OCI-LY7 (cell line): Measurements from ENCODE around the gene MIER2. TPM values are rescaled to one million over a fixed set of nuclear protein-coding genes. Genes with fewer than 3 reads are reported as not detected.

Experiments used
- BruUV-seq: library from RNA; stranded (reverse); fragments of 400-500 nt; replicated peaks from 2 replicates; lab custom pipeline; 2021; lab: Mats Ljungman, UMichigan
- CTCF ChIA-PET: fragments of 300-600 bp; sonication (Branson Sonifier 250); formaldehyde crosslinking; loops from one replicate; lab custom pipeline; 2022; ENCODE audit warnings: antibody characterized with exemption; ENCODE audit not compliant: unreplicated experiment; lab: Charles Lee
- POLR2A ChIA-PET: fragments of 300-600 bp; sonication (Branson Sonifier 250); formaldehyde crosslinking; loops from one replicate; lab custom pipeline; 2022; ENCODE audit warnings: antibody characterized with exemption; lab: Charles Lee
- DNase-seq: peaks from one replicate; pipeline ENCODE4 v3.0.0-alpha.2; 2015; ENCODE audit warnings: low spot score
- H2AFZ ChIP-seq: fragments of 200-600 bp; sonication (generic), shearing (Covaris generic); 2 replicates; pipeline ENCODE4 v1.6.1; 2014; ENCODE audit warnings: mild to moderate bottlenecking, antibody characterized with exemption, low read length, moderate library complexity
- H3K27ac ChIP-seq: fragments of 200-600 bp; sonication (generic); 2 replicates; pipeline ENCODE4 v1.5.1; 2014; ENCODE audit warnings: mixed run types, low read depth, mild to moderate bottlenecking, moderate library complexity, low read length, inconsistent platforms; ENCODE audit not compliant: poor library complexity, severe bottlenecking
- H3K36me3 ChIP-seq: fragments of 200-600 bp; sonication (generic); 2 replicates; pipeline ENCODE4 v1.6.1; 2014; ENCODE audit warnings: mild to moderate bottlenecking, antibody characterized with exemption, low read length, moderate library complexity, mixed read lengths; ENCODE audit not compliant: insufficient read depth
- H3K4me1 ChIP-seq: fragments of 200-600 bp; sonication (generic); 2 replicates; pipeline ENCODE4 v1.5.1; 2014; ENCODE audit warnings: mild to moderate bottlenecking, low read length; ENCODE audit not compliant: insufficient read depth, poor library complexity, severe bottlenecking
- H3K4me2 ChIP-seq: fragments of 200-600 bp; sonication (generic); 2 replicates; pipeline ENCODE4 v1.6.1; 2014; ENCODE audit warnings: mild to moderate bottlenecking, low read length
- H3K4me3 ChIP-seq: fragments of 200-600 bp; sonication (generic); 2 replicates; pipeline ENCODE4 v1.5.1; 2014; ENCODE audit warnings: mild to moderate bottlenecking, low read depth, low read length; ENCODE audit not compliant: poor library complexity, severe bottlenecking
- H3K79me2 ChIP-seq: fragments of 200-600 bp; sonication (generic); 2 replicates; pipeline ENCODE4 v1.6.1; 2016; ENCODE audit warnings: low read depth, mild to moderate bottlenecking, low read length, moderate library complexity, mixed read lengths; ENCODE audit not compliant: insufficient read depth
- H3K9me2 ChIP-seq: fragments of 200-600 bp; sonication (generic); 2 replicates; pipeline ENCODE4 v1.6.1; 2016; ENCODE audit warnings: mild to moderate bottlenecking, low read length, mixed read lengths; ENCODE audit not compliant: insufficient read depth
- H3K9me3 ChIP-seq: fragments of 200-600 bp; sonication (generic); 2 replicates; pipeline ENCODE4 v1.6.1; 2014; ENCODE audit warnings: mild to moderate bottlenecking, mixed run types, low read length, mixed read lengths
- H4K20me1 ChIP-seq: fragments of 200-600 bp; sonication (generic); 2 replicates; pipeline ENCODE4 v1.6.1; 2014; ENCODE audit warnings: mild to moderate bottlenecking, antibody characterized with exemption, low read length, moderate library complexity, mixed read lengths; ENCODE audit not compliant: insufficient read depth
- EZH2phosphoT487 ChIP-seq: fragments of 200-600 bp; sonication (generic); IDR thresholded peaks from 2 replicates; pipeline ENCODE4 v1.6.1; 2018; ENCODE audit warnings: low read depth, borderline replicate concordance, mild to moderate bottlenecking, mixed run types, antibody characterized with exemption, low read length, moderate library complexity, mixed read lengths
- intact Hi-C: fragments of 100-400 bp; cut with micrococcal nuclease; formaldehyde crosslinking; loops from one replicate; pipeline ENCODE4 v1.10.0; 2022; ENCODE audit not compliant: unreplicated experiment
- total RNA-seq, 2 experiments: library from RNA; depleted of rRNA in 1 of 2; stranded (reverse); fragments of >200 nt in 1 of 2; shearing (Covaris generic) in 1 of 2; gene quantifications; 2 replicates each; pipeline ENCODE4 v1.2.3, GENCODE V29; 2014 to 2022
- TF ChIP-seq, protein P1 (sequence below): fragments of 200-600 bp; sonication (generic); conservative IDR thresholded peaks from 2 replicates; pipeline ENCODE4 v1.5.1; 2014; ENCODE audit warnings: mild to moderate bottlenecking, antibody characterized with exemption, low read length, moderate library complexity, mixed read lengths

Gene MIER2
- total RNA-seq, 2 experiments from 2014 or later, result 29.1 to 30.2 TPM

DNA sequence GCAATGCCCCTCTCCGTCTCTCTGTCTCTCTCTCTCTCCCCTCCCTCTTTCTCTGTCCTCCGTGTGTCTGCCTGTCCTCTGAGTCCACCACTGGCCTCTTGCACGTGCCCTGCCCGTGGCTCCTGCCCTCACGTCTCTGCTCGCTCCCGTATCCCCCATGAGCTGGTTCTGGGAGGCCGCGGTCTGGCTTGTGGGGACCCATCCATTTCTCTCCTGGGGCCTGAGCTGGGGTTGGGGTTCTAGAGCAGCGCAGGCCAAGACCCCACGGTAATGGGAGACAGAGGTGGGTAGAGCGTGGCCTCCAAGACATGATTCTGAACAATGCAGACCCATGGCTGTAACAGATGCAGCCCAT is 45.3 kb upstream of the MIER2 start:
- no TSS peak for BruUV-seq
- H4K20me1 ChIP-seq, result no peaks in the 10 kb centered on the region

DNA sequence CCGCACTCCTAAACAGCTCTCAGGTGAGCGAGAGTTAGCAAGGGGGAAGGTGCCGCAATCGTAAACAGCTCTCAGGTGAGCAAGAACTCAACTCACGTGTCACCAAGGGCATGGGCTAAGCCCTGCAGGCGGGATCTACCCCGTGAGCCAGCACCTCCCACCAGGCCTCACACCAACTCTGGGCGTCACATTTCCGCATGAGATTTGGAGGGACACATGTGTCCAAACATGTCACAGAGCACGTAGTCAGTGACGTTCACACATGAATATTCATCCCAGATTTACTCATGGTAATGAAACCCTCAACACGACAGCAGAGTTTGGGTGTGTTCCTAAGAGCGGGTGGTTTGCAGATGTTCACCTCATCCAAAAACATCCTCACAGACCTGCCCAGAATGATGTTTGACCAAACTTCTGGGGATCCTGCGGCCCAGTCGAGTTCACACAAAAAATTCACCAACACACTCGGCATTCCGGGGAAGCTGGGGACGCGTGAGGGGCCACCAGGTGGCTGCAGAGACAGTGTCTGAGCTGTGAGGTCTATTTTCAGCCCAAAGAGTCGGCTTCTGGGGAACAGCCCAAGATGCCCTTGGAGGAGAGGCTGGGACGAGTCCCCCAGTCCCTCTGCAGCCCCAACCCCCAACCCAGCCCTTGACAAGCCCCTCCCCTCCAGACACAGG is 44.8 kb upstream of the MIER2 start:
- Histone ChIP-seq H3K36me3 (no peaks in the 10 kb centered on the region), H3K9me2 (no peaks in the 10 kb centered on the region), H4K20me1 (no peaks in the 10 kb centered on the region), H3K4me3 (no peak overlapping the region), H3K79me2 (no peaks in the 10 kb centered on the region), H3K4me1 (peaks cover 13% of the 10 kb centered on the region), H3K9me3 (no peaks in the 10 kb centered on the region), H3K27ac (no peak overlapping the region), H3K4me2 (no peak overlapping the region), H2AFZ (no peak overlapping the region)
- intact Hi-C loops, result no loop called here
- CTCF ChIA-PET, result no interaction called here
- BruUV-seq, result no TSS peak
- TF ChIP-seq, protein P1, sequence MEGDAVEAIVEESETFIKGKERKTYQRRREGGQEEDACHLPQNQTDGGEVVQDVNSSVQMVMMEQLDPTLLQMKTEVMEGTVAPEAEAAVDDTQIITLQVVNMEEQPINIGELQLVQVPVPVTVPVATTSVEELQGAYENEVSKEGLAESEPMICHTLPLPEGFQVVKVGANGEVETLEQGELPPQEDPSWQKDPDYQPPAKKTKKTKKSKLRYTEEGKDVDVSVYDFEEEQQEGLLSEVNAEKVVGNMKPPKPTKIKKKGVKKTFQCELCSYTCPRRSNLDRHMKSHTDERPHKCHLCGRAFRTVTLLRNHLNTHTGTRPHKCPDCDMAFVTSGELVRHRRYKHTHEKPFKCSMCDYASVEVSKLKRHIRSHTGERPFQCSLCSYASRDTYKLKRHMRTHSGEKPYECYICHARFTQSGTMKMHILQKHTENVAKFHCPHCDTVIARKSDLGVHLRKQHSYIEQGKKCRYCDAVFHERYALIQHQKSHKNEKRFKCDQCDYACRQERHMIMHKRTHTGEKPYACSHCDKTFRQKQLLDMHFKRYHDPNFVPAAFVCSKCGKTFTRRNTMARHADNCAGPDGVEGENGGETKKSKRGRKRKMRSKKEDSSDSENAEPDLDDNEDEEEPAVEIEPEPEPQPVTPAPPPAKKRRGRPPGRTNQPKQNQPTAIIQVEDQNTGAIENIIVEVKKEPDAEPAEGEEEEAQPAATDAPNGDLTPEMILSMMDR, result no peak
- TF ChIP-seq EZH2phosphoT487, result no peak
- DNase-seq, result no peak
- POLR2A ChIA-PET, result no interaction called here

More for the DNA sequence above, 45.3 kb upstream of the MIER2 start:
- TF ChIP-seq EZH2phosphoT487, result no peak
- TF ChIP-seq, protein P1, result no peak
- Histone ChIP-seq H3K27ac (no peak overlapping the region), H3K9me2 (no peaks in the 10 kb centered on the region), H3K79me2 (no peaks in the 10 kb centered on the region), H2AFZ (no peak overlapping the region), H3K9me3 (no peaks in the 10 kb centered on the region), H3K4me3 (no peak overlapping the region), H3K4me1 (peaks cover 8% of the 10 kb centered on the region), H3K36me3 (no peaks in the 10 kb centered on the region), H3K4me2 (no peak overlapping the region)
- intact Hi-C loops, result no loop called here
- DNase-seq, result no peak
- ChIA-PET POLR2A (no interaction called here), CTCF (no interaction called here)

DNA sequence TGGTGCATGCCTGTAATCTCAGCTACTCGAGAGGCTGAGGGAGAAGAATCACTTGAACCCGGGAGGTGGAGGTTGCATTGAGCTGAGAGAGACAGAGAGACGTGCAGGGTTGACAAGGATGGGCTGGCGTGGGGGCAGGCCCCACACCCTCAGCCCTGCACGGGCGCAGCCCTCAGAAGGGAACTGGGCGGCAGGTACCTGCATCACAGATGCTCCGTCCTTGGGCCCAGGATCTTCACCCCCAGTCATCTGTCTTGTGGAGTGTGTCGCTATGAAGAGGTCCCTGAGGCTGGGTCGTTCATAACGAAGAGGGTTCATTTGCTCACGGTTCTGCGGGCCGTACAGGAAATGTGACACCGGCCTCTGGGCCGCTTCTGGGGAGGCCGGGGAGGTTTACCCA is 44.1 kb upstream of the MIER2 start:
- Histone ChIP-seq H3K79me2 (no peaks in the 10 kb centered on the region), H3K36me3 (no peaks in the 10 kb centered on the region), H2AFZ (no peak overlapping the region), H3K27ac (no peak overlapping the region), H3K4me2 (no peak overlapping the region), H3K9me2 (no peaks in the 10 kb centered on the region), H4K20me1 (no peaks in the 10 kb centered on the region), H3K4me3 (no peak overlapping the region), H3K9me3 (no peaks in the 10 kb centered on the region; the same call in 1 of the 2 replicates), H3K4me1 (peaks cover 20% of the 10 kb centered on the region)
- no peak for TF ChIP-seq EZH2phosphoT487
- CTCF ChIA-PET, result no interaction called here
- POLR2A ChIA-PET, result no interaction called here
- intact Hi-C loops, result no loop called here
- BruUV-seq, result no TSS peak
- no peak for DNase-seq
